Measurements from ENCODE around the gene VNN1. TPM values are rescaled to one million over a fixed set of nuclear protein-coding genes. Genes with fewer than 3 reads are reported as not detected.
A peak's percentile ranks its signal among the peaks of the same experiment; 100 is the strongest.
"Not testable (repeated sequence)": the region's sequence is repeated elsewhere in the genome, so short reads cannot be mapped to it uniquely, and the experiment has no call there.

The VNN1 gene
- total RNA-seq, 2 experiments from 2014 or later, result not detected

DNA sequence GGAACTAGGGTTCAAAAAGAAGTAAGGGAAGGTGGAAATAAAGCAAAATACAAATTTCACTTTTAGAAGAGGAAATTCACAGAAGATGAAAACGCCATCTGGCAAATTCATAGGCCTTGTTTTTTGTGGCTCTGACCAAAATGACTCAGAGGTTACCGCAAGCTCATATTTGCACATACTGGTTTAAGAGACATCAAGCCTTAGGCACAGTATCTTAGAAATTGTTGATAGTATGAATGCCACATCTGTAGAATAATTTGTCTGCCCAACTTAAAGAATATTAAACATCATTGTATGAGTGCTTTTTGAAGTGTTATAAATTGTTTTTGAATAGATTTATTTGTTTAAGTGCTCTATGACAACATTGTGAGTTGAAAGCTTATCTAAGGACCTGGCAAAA, 65.5 kb downstream of the VNN1 start:
- DNase-seq, result peak; percentile 58
- Mint-ChIP-seq H3K27ac (no peak overlapping the region), H3K27me3 (peaks cover 3% of the 10 kb centered on the region), H3K4me1 (ENCODE audit: low read depth) (peaks cover 4% of the 10 kb centered on the region), H3K4me3 (no peak overlapping the region), H3K9me3 (no peaks in the 10 kb centered on the region), H3K36me3 (ENCODE audit: low read depth) (no peaks in the 10 kb centered on the region)
- no peak for TF ChIP-seq CTCF (IDR thresholded peaks at IDR 0.05)
- ChIA-PET POLR2A (no interaction called here), CTCF (interaction anchor here (1.0 to 1.4 kb wide), 2 partner anchors 11 to 22 kb away, joined by 3 read pairs; partner anchors contain the start of gene TAAR1)
- no peak for ATAC-seq
- intact Hi-C loops (cut with micrococcal nuclease), result no loop called here

- POLR2A ChIA-PET, result no interaction called here
- Mint-ChIP-seq H3K9me3 (no peaks in the 10 kb centered on the region), H3K4me3 (no peak overlapping the region), H3K27ac (no peak overlapping the region), H3K36me3 (ENCODE audit: low read depth) (no peaks in the 10 kb centered on the region), H3K4me1 (ENCODE audit: low read depth) (peaks cover 4% of the 10 kb centered on the region), H3K27me3 (peaks cover 1% of the 10 kb centered on the region)
- CTCF ChIA-PET, result no interaction called here
- ATAC-seq (no peak), DNase-seq (no peak)
- TF ChIP-seq CTCF (IDR thresholded peaks at IDR 0.05), result no peak
- intact Hi-C loops (cut with micrococcal nuclease), result no loop called here
These were observed 70.3 kb downstream of the VNN1 start for GRCh38 chr6:132643547-132643946.

- H3K36me3 Mint-ChIP-seq (ENCODE audit: low read depth); H3K4me1 Mint-ChIP-seq (ENCODE audit: low read depth); H3K9me3 Mint-ChIP-seq; ATAC-seq; H3K4me3 Mint-ChIP-seq; intact Hi-C loops (cut with micrococcal nuclease); H3K27ac Mint-ChIP-seq; POLR2A ChIA-PET; DNase-seq: not testable (repeated sequence)
- CTCF ChIA-PET, result interaction anchor here (1.0 kb wide), 1 partner anchor 40 kb away, joined by 3 read pairs; no protein-coding TSS in a partner anchor
- peaks cover 21% of the 10 kb centered on the region for H3K27me3 Mint-ChIP-seq
These were observed 76.7 kb downstream of the VNN1 start for GRCh38 chr6:132637135-132637534.

GRCh38 chr6:132635906-132636305, 77.9 kb downstream of the VNN1 start:
- intact Hi-C loops (cut with micrococcal nuclease); DNase-seq; H3K9me3 Mint-ChIP-seq; ATAC-seq; H3K36me3 Mint-ChIP-seq (ENCODE audit: low read depth); H3K27ac Mint-ChIP-seq; H3K4me3 Mint-ChIP-seq; H3K4me1 Mint-ChIP-seq (ENCODE audit: low read depth): not testable (repeated sequence)
- H3K27me3 Mint-ChIP-seq, result peaks cover 20% of the 10 kb centered on the region
- ChIA-PET CTCF (interaction anchor here (1.0 kb wide), 1 partner anchor 38 kb away, joined by 3 read pairs; no protein-coding TSS in a partner anchor), POLR2A (interaction anchor here (1.2 kb wide), 1 partner anchor 20 kb away, joined by 3 read pairs; no protein-coding TSS in a partner anchor)

- CTCF ChIA-PET; POLR2A ChIA-PET; H3K4me1 Mint-ChIP-seq (ENCODE audit: low read depth); H3K9me3 Mint-ChIP-seq; H3K36me3 Mint-ChIP-seq (ENCODE audit: low read depth); DNase-seq; intact Hi-C loops (cut with micrococcal nuclease); ATAC-seq; H3K4me3 Mint-ChIP-seq; H3K27ac Mint-ChIP-seq: not testable (repeated sequence)
- peaks cover 20% of the 10 kb centered on the region for H3K27me3 Mint-ChIP-seq
These were observed 78.6 kb downstream of the VNN1 start for GRCh38 chr6:132635288-132635687.

DNA sequence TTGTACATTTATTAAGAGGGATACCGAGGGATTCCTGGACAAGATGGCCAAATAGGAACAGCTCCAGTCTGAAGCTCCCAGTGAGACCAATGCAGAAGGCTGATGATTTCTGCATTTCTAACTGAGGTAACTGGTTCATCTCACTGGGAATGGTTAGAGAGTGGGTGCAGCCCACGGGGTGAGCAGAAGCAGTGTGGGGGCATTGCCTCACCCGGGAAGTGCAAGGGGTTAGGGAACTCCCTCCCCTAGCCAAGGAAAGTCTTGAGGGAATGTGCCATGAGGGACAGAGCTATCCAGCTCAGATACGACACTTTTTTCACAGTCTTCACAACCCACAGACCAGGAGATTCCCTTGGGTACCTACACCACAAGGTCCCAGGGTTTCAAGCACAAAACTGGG, 79.1 kb downstream of the VNN1 start:
- POLR2A ChIA-PET, result no interaction called here
- TF ChIP-seq CTCF (IDR thresholded peaks at IDR 0.05), result no peak
- intact Hi-C loops (cut with micrococcal nuclease), result no loop called here

More for the DNA sequence above, 79.1 kb downstream of the VNN1 start:
- Mint-ChIP-seq H3K4me1 (ENCODE audit: low read depth) (no peaks in the 10 kb centered on the region), H3K27me3 (peaks cover 20% of the 10 kb centered on the region), H3K36me3 (ENCODE audit: low read depth) (no peaks in the 10 kb centered on the region), H3K4me3 (no peak overlapping the region), H3K9me3 (no peaks in the 10 kb centered on the region), H3K27ac (no peak overlapping the region)
- CTCF ChIA-PET, result interaction anchor here (1.2 kb wide), 1 partner anchor 11 kb away, joined by 3 read pairs; no protein-coding TSS in a partner anchor
- DNase-seq (no peak), ATAC-seq (no peak)
